GM13977 (cell line): ENCODE measurements around the gene SDHAF3.
"Not testable (repeated sequence)": the region's sequence is repeated elsewhere in the genome, so short reads cannot be mapped to it uniquely, and the experiment has no call there.

Experiments used
- DNase-seq: peaks from one replicate; pipeline ENCODE4 v3.0.0; 2012; ENCODE audit warnings: low spot score
- in situ Hi-C: fragments of 300-500 bp; cut with MboI; formaldehyde crosslinking; loops from one replicate; pipeline ENCODE4 v1.12.0; 2022; ENCODE audit warnings: low sequenced_read_pairs, low pct_unique_long_range_greater_than_20kb, mixed read lengths, inconsistent platforms; ENCODE audit not compliant: unreplicated experiment
- TF ChIP-seq, protein P1 (sequence below): IDR thresholded peaks from 2 replicates; pipeline ENCODE4 v1.5.1; 2012; ENCODE audit warnings: mild to moderate bottlenecking, control low read depth; ENCODE audit not compliant: insufficient read depth; ENCODE audit errors: extremely low read depth, missing control alignments

Gene SDHAF3

DNA sequence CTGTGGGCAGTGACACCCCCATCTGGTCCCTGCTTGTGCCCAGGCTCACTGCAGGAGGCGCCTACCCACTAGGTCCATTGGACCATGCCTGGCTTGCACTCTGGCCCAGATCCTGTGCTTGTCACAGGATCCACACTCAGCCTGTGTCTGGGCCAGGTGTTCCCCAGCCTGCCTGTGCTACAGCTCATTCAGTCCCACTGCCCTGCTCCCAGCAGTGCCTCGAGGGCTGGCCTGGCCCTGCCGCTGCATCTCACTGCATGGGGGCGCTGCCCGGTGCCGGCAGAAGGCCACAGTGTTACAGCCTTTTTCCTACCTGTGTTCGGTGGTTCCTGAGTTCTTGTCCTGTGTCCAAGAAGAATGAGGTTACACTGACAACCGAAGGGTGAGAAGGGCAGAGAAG is 21.3 kb downstream of the SDHAF3 start:
- TF ChIP-seq, protein P1, sequence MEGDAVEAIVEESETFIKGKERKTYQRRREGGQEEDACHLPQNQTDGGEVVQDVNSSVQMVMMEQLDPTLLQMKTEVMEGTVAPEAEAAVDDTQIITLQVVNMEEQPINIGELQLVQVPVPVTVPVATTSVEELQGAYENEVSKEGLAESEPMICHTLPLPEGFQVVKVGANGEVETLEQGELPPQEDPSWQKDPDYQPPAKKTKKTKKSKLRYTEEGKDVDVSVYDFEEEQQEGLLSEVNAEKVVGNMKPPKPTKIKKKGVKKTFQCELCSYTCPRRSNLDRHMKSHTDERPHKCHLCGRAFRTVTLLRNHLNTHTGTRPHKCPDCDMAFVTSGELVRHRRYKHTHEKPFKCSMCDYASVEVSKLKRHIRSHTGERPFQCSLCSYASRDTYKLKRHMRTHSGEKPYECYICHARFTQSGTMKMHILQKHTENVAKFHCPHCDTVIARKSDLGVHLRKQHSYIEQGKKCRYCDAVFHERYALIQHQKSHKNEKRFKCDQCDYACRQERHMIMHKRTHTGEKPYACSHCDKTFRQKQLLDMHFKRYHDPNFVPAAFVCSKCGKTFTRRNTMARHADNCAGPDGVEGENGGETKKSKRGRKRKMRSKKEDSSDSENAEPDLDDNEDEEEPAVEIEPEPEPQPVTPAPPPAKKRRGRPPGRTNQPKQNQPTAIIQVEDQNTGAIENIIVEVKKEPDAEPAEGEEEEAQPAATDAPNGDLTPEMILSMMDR: no peak
- in situ Hi-C loops: no loop called here
- no peak for DNase-seq

DNA sequence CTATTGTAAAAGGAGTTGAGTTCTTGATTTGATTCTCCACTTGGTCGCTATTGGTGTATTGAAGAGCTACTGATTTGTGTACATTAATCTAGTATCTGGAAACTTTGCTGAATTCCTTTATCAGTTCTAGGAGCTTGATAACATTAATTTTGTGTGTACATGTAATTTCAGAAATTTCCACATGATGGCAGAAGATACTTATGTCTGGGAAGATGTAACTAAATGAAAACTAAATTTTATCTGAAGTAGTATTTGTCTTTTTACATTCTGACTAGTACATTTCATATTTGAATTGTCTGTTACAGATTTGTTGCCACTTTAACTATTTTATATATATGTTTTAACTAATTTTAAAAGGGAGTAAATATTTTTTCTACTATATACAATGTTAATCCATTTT is 27.6 kb downstream of the SDHAF3 start:
- TF ChIP-seq, protein P1: peak; percentile 40
- in situ Hi-C loops: no loop called here
- DNase-seq: no peak

DNA sequence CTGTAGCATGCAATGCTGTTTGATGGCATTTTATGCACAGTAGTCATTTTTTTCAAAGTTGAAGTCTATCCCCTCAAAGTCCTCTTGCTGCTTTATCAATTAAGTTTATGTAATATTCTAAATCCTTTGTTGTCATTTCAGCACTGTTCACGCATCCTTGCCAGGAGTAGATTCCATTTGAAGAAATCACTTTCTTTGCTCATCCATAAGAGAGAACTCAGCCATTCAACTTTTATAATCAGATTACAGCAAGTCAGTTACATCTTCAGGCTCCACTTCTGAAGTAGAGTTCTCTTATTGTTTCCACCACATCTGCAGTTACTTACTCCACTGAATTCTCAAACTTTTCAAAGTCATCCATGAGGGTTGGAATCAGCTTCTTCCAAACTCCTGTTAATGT is 32.3 kb downstream of the SDHAF3 start:
- TF ChIP-seq, protein P1: no peak
- DNase-seq: no peak
- in situ Hi-C loops: no loop called here

DNA sequence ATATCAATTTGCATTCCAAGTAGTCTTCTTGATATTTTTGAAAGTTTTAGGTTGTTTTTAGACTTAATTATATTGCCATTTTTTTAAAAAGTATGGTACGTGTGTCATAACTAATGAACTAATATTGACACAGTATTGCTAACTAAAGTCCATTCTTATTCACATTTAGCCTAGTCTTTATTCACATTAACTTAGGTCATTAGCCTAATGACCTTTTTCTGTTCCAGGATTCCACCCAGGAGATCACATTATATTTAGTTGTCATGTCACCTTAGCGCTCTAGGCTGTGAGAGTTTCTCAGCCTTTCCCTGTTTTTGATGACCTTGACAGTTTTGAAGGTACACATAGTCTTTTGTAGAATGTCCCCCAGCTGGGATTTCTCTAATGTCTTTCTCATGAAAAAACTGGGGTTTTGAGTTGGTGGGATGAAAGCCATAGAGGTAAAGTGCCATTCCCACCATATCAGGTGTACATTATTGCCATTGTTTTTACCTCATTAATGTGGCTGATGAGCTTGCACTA is 38.5 kb downstream of the SDHAF3 start:
- DNase-seq: no peak
- in situ Hi-C loops: no loop called here
- TF ChIP-seq, protein P1: no peak

DNA sequence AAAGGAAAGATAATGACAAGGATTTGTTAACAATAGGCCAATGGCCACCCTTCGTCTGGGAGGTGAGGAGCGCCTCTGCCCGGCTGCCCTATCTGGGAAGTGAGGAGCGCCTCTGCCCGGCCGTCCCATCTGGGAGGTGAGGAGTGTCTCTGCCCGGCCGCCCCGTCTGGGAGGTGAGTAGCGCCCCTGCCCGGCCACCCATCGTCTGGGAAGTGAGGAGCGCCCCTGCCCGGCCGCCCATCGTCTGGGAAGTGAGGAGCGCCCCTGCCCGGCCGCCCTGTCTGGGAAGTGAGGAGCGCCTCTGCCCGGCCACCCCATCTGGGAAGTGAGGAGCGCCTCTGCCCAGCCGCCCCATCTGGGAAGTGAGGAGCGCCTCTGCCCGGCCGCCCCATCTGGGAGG is 42.5 kb downstream of the SDHAF3 start:
- in situ Hi-C loops: not testable (repeated sequence)

DNA sequence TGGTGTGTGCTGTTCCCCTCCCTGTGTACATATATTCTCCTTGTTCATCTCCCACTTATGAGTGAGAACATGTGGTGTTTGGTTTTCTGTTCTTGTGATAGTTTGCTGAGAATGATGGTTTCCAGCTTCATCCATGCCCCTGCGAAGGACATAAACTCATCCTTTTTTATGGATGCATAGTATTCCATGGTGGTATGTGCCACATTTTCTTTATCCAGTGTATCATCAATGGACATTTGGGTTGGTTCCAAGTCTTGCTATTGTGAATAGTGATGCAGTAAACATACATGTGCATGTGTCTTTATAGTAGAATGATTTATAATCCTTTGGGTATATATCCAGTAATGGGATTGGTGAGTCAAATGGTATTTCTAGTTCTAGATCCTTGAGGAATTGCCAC is 44.1 kb downstream of the SDHAF3 start:
- in situ Hi-C loops, DNase-seq: not testable (repeated sequence)

More for the DNA sequence above, 42.5 kb downstream of the SDHAF3 start:
- DNase-seq: not testable (repeated sequence)

DNA sequence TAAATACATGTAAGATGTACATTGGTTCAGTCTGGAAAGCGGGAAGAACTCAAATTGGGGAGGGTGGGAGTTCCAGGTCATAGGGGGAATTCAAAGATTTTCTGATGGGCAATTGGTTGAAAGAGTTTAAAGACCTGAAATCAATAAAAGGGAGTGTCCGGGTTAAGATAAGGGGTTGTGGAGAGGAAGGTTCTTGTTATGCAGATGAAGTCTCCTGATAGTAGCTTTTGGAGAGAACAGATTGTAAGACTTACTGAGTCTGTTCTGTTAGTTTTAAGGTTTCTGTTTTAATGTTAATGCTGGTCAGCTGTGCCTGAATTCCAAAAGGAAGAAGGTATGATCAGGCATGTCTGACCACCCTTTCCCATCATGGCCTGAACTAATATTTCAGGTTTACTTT is 48.8 kb downstream of the SDHAF3 start:
- in situ Hi-C loops: no loop called here

More for the DNA sequence above, 48.8 kb downstream of the SDHAF3 start:
- DNase-seq: no peak
- TF ChIP-seq, protein P1: no peak
